ENCODE data around the gene LRMDA. TPM values are rescaled to one million over a fixed set of nuclear protein-coding genes. Genes with fewer than 3 reads are reported as not detected.

Gene LRMDA
- total RNA-seq, 3 donors from 2014 or later, result 8.3 to 17.1 (median 11.1) TPM

GRCh38 chr10:75499556-75500160 lies 68.2 kb downstream of the LRMDA start:
- Histone ChIP-seq H3K27ac (no peak overlapping the region), H3K36me3 (no peaks in the 10 kb centered on the region)
- intact Hi-C loops (cut with DNase I; ENCODE audit: low total_unique reads), result no loop called here

GRCh38 chr10:75502389-75502788 lies 71.0 kb downstream of the LRMDA start:
- intact Hi-C loops (cut with DNase I; ENCODE audit: low total_unique reads), result no loop called here
- H3K4me3 ChIP-seq, result no peak overlapping the region
- TF ChIP-seq POLR2AphosphoS5 (IDR thresholded peaks at IDR 0.05) (no peak), CTCF (IDR thresholded peaks at IDR 0.05) (no peak), POLR2A (IDR thresholded peaks at IDR 0.05) (no peak)

More at GRCh38 chr10:75499556-75500160, 68.2 kb downstream of the LRMDA start:
- Histone ChIP-seq H3K9me3 (no peaks in the 10 kb centered on the region), H3K4me3 (no peak overlapping the region), H3K4me1 (no peaks in the 10 kb centered on the region), H3K27me3 (no peaks in the 10 kb centered on the region)
- TF ChIP-seq CTCF (IDR thresholded peaks at IDR 0.05), result no peak
- no peak for TF ChIP-seq POLR2A (IDR thresholded peaks at IDR 0.05)
- no peak for TF ChIP-seq POLR2AphosphoS5 (IDR thresholded peaks at IDR 0.05)
- no peak for DNase-seq (ENCODE audit: low spot score in 2 of 2)

GRCh38 chr10:75502838-75503237 lies 71.4 kb downstream of the LRMDA start:
- DNase-seq (ENCODE audit: low spot score in 2 of 2), result no peak
- Histone ChIP-seq H3K4me3 (no peak overlapping the region), H3K27ac (no peak overlapping the region), H3K4me1 (no peaks in the 10 kb centered on the region), H3K27me3 (no peaks in the 10 kb centered on the region), H3K36me3 (no peaks in the 10 kb centered on the region), H3K9me3 (no peaks in the 10 kb centered on the region)
- TF ChIP-seq POLR2A (IDR thresholded peaks at IDR 0.05), result no peak
- TF ChIP-seq CTCF (IDR thresholded peaks at IDR 0.05), result no peak
- TF ChIP-seq POLR2AphosphoS5 (IDR thresholded peaks at IDR 0.05), result no peak
- intact Hi-C loops (cut with DNase I; ENCODE audit: low total_unique reads), result no loop called here

More at GRCh38 chr10:75502389-75502788, 71.0 kb downstream of the LRMDA start:
- no peak for DNase-seq (ENCODE audit: low spot score in 2 of 2)
- Histone ChIP-seq H3K36me3 (no peaks in the 10 kb centered on the region), H3K27me3 (no peaks in the 10 kb centered on the region), H3K27ac (no peak overlapping the region), H3K4me1 (no peaks in the 10 kb centered on the region), H3K9me3 (no peaks in the 10 kb centered on the region)

GRCh38 chr10:75505293-75505692 lies 73.9 kb downstream of the LRMDA start:
- no peak overlapping the region for H3K27ac ChIP-seq
- intact Hi-C loops (cut with DNase I; ENCODE audit: low total_unique reads), result no loop called here
- H3K9me3 ChIP-seq, result no peaks in the 10 kb centered on the region
- H3K36me3 ChIP-seq, result no peaks in the 10 kb centered on the region
- no peak overlapping the region for H3K4me3 ChIP-seq
- no peaks in the 10 kb centered on the region for H3K4me1 ChIP-seq
- no peak for TF ChIP-seq CTCF (IDR thresholded peaks at IDR 0.05)
- no peak for TF ChIP-seq POLR2A (IDR thresholded peaks at IDR 0.05)
- no peak for TF ChIP-seq POLR2AphosphoS5 (IDR thresholded peaks at IDR 0.05)
- H3K27me3 ChIP-seq, result no peaks in the 10 kb centered on the region
- DNase-seq (ENCODE audit: low spot score in 2 of 2), result no peak

- DNase-seq (ENCODE audit: low spot score in 2 of 2), result no peak
- H3K36me3 ChIP-seq, result no peaks in the 10 kb centered on the region
- H3K27me3 ChIP-seq, result no peaks in the 10 kb centered on the region
- H3K9me3 ChIP-seq, result no peaks in the 10 kb centered on the region
- H3K27ac ChIP-seq, result no peak overlapping the region
- no peaks in the 10 kb centered on the region for H3K4me1 ChIP-seq
- intact Hi-C loops (cut with DNase I; ENCODE audit: low total_unique reads), result no loop called here
- TF ChIP-seq POLR2A (IDR thresholded peaks at IDR 0.05), result no peak
- TF ChIP-seq POLR2AphosphoS5 (IDR thresholded peaks at IDR 0.05), result no peak
- TF ChIP-seq CTCF (IDR thresholded peaks at IDR 0.05), result no peak
- no peak overlapping the region for H3K4me3 ChIP-seq
Measured at GRCh38 chr10:75505840-75506506, 74.5 kb downstream of the LRMDA start.
